Stimulated activated CD8-positive, alpha-beta memory T cell treated with anti-CD3 and anti-CD28 coated beads, Interleukin-15, amount 100 ng/mL, for 4 hours (primary cell): ENCODE data around the gene FRMD3.

Experiments
- DNase-seq, 2 donors: peaks; one replicate each; pipeline ENCODE4 v3.0.0-alpha.2; 2020; ENCODE audit warnings: low read depth in 2 of 2

FRMD3 gene

DNA sequence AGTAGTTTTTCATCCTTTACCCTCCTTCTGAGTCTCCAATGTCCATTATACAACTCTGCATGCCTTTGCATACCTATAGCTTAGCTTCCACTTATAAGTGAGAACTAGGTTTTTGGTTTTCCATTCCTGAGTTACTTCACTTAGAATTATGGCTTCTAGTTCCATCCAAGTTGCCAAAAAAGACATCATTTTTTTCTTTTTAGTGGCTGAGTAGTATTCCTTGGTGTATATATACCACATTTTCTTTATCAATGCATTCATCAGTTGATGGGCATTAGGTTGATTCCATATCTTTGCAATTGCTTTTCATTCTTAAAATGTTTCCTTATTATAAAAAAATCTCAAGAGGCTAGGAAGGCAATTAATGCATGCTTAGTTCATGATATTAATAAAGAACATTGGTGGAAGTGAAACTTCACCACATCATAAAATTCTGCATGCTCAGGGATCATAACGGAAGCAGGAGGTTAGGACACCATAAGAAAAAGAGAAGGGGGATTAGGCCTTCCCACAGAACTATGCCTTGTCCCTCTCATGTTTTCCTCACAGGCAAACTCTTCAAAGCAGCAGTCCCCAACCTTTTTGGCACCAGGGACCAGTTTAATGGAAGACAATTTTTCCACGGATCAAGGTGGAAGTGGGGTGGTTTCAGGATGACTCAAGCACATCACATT, 105.2 kb downstream of the FRMD3 start:
- DNase-seq: no peak

DNA sequence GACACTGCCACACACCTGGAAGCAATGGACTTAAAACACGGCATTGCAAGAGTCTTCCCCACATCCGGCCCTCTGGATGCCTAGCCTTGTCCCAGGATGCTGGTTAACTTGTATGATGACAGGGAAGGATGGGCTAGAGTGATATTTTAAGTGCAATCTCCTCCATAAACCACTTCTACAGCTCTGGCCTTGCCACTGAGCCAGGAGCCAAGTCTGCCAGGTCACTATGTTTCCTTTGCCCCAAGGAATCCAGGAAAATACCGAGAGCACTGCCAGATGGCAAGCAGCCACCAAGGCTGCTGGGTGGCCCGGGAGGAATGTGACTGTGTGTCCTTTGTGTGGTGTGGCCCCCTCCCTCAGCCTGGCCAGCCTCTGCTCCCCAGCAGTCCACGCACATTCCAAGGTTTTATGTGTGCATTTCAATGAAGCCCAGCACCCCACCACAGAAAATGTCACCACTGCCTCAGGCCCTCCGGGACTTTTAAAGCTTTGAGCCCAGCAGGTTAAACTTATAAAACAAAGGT, 106.0 kb downstream of the FRMD3 start:
- DNase-seq: no peak

DNA sequence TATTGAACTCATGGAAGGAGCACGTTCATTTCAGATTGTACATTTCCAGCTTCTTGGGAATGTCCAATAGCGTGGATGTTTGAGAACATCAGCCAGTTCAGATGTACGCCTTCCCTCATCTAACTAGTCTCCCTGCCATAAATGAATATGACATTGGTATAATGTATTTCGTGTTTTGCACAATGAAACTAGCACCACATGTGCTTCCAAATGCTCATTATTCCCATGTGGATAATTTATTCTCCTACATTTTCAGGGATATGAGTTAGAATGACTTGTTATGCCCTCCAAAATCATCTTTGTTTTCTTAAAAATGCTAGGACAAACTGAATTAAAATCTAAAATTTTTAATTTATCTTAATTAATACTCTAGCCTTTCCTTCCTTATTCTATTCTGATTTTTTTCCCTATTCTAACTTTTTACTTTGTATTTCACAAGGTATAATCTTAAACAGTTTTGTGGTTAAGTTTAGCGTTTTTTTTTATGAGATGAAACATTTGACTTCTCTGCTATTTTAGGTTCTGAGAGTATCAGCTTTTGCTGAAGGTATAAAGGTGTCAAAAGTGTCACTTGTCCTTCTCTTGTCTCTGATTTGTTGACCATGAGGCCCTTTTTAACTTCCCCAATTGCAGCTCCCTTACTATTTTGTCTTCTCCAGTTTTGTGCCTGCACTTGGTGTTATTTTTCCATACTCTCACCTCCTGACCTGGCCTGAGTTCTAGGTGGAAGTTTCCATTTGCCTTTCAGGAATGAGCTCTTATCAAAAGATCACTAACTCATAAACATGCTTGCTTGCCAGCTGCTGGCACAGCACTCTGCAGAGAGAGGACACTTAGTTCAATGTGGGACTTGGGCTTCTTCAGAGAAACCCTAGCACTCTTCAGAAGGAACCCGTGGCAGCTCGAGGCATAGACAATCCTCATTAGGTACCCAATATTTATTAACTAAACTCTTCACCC, 106.8 kb downstream of the FRMD3 start:
- no peak for DNase-seq

DNA sequence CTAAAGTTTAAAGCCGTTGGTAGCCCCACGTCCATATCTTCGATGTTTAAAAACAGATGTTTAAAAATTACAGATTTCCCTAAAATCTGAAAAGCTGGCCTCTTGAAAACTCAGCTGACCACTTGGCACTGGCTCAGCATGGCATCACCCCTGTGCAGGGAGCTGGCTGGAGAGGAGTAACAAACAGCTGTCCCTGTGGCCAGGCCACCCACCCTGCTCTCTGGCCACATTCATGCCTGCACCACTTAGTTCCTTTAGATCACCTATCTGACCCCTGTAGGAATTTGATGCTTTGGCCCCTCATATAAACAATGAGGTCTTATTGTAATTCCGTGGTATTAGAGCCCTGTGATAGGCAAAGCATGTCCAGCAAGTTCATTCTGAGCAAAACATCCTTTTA, 107.5 kb downstream of the FRMD3 start:
- no peak for DNase-seq

DNA sequence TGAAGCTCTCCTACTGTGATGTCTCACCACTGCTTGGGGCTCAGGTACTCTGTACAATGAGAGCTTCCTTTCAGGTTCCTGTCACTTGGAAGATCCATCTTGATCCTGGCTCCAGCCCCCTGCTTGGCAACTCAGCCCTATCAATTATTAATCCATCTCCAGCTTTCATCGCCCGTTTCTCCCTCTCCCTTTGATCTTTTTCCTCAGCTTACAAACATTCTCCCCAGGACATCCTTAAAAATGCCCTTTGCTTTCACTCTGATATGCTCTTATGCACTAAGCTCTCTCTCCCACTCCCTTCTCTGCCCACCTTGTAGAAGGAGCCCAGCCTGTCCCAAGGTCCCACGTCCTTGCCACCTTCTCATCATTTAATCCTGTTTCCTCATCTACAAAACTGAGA, 109.0 kb downstream of the FRMD3 start:
- DNase-seq: no peak

DNA sequence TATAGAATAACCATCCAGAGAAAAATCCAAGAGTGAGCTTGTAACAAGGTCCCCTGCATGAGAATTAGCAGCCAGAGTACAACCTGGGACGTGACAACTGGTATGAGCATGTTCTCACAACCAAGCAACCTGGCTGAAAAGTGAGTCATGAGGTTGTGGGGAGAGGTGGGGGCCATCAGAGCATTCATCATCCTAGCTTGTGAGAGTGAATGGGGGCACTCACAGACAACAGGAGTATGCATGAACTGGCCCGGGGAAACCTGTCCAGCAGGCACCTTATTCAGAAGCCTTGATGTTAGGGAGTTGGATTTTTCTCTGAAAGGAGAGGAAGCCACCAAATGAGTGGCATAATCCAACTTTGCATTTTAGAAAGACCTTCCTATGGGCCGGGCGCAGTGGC, 113.0 kb downstream of the FRMD3 start:
- DNase-seq: no peak

DNA sequence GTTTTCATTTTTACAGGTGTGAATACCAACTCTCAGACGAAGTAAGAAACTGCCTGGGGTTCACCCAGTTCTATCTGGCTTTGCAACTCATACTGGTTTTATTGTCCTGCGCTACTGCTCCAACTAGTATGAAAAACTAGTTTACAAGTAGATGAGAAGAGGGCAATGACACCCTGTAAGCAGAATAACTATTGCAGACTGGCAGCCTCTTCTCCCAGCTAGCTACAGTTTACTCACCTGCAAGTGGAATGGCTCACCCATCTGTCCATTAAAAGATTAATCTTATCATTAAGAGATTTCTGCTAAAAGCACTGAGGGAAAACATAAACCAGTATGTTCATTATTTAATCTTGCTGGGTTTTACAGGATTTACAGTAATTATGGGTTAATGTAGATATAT, 113.4 kb downstream of the FRMD3 start:
- DNase-seq: no peak

DNA sequence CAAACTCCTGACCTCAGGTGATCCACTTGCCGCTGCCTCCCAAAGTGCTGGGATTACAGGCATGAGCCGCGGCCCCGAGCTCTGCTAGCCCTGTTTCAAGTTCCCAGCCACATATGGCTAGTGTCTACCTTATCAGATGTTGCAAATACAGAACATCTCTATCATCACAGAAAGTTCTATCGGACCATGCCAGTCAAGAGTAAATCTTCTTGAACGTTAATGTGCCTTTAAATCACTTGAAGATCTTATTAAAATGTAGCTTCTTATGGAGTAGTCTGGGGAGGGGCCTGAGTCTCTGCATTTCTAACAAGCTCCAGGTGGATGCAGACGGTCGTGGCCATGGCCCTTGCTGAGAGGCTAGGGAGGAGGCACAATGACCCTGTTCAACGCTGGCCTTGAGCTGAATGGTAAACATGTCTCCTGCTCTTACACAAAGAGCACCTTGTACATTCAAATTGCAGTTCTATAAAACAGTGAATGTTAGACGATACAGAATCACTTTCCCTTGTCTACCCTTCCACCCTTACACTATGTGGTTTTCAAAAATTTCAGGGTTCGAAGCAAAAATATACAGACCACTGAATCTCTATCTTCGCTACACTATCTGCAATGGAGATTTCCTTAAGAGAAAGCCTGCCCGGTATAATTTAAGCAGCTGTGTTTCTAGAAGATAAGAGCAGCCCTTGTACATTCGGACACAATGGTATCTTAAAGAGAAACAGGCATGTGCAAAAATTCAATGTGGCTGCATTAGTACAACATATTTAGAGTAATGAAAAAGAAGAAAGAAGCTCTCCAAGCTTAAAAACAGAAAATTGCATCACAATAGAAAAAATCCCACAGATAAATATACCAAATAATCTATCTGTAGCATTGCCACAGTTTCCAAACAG, 114.1 kb downstream of the FRMD3 start:
- no peak for DNase-seq

DNA sequence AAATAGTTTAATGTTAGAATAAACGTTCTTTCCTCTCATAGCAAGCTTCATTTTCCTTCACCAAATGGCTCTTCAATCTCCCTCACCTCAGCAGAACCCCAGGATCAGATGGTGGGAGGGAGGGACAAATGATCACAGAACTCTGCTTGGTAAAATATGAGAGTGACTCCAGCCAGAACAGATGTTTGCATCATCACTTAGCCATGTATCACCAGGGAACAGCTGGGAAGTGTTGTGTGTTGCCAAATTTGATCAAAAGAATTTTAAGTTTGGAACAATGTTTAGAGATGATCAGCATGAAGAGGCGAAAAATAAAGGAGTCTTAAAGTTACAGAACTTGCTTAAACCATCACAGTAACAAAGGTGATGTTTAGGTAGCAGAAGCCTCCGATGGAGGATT, 115.7 kb downstream of the FRMD3 start:
- DNase-seq: no peak

DNA sequence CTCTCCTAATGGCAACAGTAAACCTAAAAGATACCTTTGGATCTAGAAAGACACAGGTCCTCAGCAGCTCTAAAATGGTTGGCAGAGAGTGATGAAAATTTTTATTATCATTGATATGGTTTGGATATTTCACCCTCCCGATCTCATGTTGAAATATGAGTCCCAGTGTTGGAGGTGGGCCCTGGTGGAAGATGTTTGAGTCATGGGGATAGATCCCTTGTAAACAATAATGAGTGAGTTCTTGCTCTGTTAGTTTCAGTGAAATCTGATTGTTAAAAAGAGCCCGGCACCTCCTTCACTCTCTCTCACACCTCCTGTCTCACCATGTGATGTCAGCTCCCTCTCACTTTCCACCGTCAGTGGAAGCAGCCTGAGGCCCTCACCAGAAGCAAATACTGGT, 117.7 kb downstream of the FRMD3 start:
- no peak for DNase-seq

DNA sequence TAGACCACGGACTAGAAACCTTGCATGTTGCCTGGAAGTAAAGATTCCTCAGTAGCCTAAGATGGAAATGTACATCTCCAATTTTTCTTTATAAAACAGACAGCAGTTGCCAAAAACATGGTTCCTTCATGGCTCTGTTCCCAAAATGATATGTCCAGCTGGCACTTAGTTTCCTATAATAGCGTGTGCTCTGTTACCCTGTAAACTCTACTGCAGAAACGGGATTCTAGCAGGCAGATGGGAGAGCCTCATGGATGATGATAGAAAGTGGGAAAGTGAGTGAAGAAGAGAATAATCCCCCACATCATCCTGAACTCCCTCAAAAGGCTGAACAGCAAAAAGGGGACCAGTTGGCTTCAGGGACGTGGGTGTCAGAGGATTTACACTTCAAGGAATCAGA, 118.2 kb downstream of the FRMD3 start:
- DNase-seq: no peak

DNA sequence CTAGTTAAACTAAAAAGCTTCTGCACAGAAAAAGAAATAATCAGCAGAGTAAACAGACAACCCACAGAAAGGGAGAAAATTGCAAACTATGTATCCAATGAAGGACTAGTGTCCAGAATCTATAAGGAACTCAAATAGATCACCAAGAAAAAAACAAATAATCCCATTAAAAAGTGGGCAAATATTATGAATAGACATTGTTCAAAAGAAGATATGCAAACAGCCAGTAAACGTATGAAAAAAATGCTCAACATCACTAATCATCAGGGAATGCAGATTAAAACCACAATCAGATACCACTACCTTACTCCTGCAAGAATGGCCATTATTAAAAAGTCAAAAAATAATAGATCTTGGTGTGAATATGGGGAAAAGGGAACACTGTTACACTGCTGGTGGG, 119.9 kb downstream of the FRMD3 start:
- DNase-seq: no peak

DNA sequence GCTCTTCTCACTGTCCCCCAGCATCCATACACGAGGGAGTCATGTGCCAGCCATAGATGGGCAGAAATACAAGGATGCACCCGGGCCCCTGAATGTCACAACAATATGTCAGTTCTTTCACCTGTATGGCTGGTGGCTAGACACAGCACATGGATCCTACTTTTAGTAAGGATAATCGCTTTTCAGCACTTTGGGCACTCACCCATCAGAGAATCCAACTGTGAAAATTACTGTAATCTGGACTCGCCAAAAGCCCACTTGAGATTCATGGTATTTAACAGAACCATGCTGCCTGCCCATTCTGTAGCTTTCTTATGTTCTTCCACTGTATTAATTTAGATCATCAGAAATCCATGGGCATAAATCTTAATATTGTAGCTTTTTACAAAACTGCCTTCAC, 124.8 kb downstream of the FRMD3 start:
- no peak for DNase-seq

DNA sequence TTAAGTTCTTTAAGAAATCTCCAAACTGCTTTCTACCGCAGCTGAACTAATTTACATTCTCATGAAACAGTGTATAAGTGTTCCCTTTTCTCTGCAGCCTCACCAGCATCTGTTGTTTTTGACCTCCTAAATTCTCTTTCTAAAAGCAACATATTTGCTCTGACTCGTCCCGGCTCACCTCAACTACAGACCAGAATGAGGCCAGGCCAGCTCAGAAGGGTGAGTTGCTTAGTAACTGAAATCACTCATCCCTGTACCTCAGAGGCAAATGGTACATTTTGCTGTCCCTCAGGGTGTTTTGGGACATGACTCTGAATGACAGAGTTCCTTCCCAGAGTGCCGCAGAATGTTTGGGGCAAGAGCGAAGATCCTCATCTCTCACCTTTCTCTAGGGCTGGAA, 127.5 kb downstream of the FRMD3 start:
- no peak for DNase-seq

DNA sequence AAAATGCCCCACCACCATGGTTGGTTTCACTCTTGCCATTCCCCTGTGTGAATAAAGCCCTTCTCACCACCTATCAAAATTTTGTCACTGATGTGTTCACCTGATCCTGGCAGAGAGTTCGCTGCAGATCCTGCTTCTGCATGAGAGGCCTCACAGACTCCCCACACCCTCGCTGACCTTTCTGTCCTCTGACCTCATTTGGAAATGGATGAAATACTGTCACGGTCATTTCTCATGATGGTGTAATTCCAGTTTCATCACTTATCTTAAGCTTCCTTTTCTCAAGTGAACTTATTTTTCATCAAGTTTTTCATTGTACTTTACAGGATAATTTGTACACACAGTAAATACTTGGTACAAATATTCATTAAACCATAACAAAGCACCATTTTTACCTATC, 131.3 kb downstream of the FRMD3 start:
- DNase-seq: no peak

DNA sequence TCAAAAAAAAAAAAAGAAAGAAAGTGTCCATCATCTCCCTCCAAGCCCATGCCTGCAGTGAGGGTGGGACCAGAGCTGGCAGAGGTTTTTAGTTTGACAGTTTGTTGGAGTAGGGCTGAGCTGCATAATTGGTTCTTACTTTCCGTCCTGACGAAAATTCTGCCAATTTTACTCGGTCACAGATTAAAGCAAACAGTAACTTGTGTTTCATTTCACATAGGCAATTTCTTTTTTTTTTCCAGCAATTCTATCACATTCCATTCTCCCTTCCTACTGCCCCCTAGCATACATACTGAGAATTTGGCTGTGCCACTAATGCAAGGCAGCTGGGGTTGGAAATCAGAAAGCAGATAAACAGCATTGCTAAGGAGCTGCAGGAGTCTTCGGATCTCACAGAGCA, 132.4 kb downstream of the FRMD3 start:
- DNase-seq: no peak

DNA sequence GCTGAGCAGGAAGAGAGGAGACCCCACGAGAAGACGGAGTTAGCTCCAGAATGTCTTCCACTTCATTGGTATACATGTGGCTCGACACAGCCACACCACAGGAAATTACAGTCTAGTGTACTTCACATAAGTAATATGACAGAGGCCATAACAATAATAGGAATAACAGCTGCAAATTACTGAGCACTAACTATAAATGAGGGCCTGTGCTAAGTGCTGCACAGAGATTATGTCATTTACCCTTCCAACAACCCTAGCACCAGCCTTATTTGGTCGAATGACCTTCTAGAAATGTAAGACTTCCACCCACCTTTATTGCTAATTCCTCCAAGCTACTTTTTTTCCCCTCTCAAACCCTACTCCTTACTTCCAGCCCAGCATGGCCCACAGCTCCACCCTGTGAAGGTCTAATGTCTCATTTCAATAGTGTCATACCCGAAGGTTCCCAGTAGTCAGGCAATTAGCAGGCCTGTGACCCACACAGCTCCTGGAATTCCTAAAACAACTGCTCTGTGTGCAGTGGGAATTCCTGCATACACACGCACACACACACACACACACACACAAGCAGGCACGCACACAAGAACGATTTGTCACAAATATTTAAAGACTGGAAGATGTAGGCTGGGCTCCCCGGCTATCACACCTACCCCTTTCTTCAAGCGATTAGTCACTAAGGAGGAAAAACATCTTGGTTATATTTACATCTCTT, 134.5 kb downstream of the FRMD3 start:
- no peak for DNase-seq

DNA sequence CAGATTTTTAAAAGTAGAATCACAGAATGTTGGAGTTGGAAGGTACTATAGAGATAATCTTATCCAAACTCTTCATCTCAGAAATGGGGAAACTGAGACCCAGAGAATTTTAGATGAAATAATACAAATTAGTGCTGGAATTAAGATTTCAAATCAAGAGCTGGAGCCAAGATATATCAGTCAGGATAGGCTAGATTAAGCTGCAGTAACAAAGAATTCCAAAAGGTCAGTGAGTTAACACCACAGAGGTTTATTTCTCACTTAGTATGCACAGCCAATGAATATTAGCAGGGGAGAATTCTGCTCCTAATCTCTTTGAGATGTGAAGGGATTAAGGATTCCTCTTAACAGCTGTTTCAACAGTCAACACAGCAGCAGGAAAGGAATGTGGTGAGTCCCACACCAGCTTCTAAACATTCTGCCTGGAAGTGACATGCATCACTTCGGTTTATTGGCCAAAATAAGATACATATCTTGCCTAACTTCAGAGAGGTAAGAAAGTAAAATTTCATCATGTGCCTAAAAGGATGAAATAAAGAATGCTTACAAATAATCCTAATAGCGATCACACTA, 136.8 kb downstream of the FRMD3 start:
- no peak for DNase-seq

DNA sequence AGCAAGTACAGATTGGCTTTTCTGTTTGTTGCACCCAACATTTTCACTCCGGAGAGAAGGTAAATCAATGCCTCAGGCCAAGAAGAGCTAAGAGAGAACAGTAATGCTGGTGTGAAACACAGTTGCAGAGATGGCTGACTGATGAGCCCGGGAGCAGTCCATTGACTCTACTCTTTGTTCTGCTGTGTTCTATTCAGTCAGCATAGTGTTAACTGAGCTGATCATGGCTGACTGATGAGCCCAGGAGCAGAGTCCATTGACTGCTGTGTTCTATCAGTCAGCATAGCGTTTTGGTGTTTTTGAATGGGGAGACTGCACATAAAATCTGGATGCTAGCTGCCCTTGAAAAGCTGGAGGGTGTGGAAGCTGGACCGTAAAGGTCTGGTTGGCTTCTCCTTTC, 141.4 kb downstream of the FRMD3 start:
- DNase-seq: no peak

DNA sequence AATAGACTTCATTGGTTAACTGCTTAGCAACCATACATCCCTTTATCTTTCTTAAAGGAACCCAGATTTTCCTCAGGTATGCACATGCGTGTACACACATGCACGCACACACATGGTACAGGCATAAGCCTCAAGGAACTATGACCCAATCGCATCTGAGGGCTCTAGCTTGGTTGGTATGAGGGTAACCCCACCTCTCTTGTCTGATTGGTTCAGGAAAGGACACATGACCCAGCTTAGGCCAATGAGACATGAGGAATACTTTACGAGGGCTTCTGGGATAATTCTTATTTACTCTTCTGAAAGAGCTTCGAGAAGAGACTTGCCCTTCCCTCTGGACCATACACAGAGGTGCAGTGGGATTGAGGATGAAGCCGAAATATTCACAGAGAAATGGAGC, 141.9 kb downstream of the FRMD3 start:
- no peak for DNase-seq

DNA sequence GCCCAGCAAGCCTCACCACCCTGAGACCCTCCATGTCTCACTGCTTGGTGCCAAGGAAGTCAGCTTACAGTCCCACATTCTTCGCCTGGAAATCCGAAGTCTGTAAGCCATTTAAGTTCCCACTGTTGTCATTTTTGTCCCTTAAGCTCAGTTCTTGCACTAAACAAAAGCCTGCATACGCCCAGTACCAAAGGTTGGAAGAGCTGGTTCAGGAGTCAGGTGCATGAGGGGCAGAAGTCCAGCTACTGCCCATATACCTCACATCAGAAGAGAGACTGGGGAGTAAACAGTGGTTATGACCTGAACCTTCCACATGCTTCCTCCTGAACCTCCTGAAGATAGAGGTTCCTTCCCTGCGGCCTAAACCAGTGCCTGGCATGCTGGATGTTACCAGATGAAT, 146.0 kb downstream of the FRMD3 start:
- DNase-seq: no peak
